Measurements from ENCODE around the gene NCS1. TPM values are rescaled to one million over a fixed set of nuclear protein-coding genes. Genes with fewer than 3 reads are reported as not detected.

NCS1 gene
- 100 to 1,000 TPM; 105 to 231 (median 127) TPM for total RNA-seq

GRCh38 chr9:130172161-130172857 is at the start of gene NCS1:
TSS of gene NCS1 (plus strand) at chr9:130172404. CDS start at chr9:130172664, 260 bp downstream.
- Histone ChIP-seq H3K9me3 (no peaks in the 10 kb centered on the region), H3K27ac (peak within 1 kb of the TSS; percentile 90 to 98 (median 97)), H3K27me3 (no peaks in the 10 kb centered on the region), H3K36me3 (no peaks in the 10 kb centered on the region), H3K4me3 (peak within 1 kb of the TSS; percentile 67 to 97), H3K4me1 (peaks cover 0 to 57% (median 26%) of the 10 kb centered on the region in 3 donors)
- no peak for TF ChIP-seq POLR2AphosphoS5 (IDR thresholded peaks at IDR 0.05)
- no peak for TF ChIP-seq EP300 (IDR thresholded peaks at IDR 0.05)
- no peak for TF ChIP-seq CTCF (IDR thresholded peaks at IDR 0.05)
- no peak for TF ChIP-seq POLR2A (IDR thresholded peaks at IDR 0.05)
- ATAC-seq: peak; percentile 85
- WGBS, 2 donors (ENCODE audit: low coverage in 1 of 2): no CpG with 5 or more reads among the region's 101 CpGs

GRCh38 chr9:130122456-130122855 is 49.7 kb upstream of the NCS1 start:
- Histone ChIP-seq H3K27ac (no peak overlapping the region), H3K36me3 (peaks cover 0 to 86% of the 10 kb centered on the region in 2 donors), H3K9me3 (no peaks in the 10 kb centered on the region), H3K4me3 (no peak overlapping the region), H3K27me3 (no peaks in the 10 kb centered on the region), H3K4me1 (peaks cover 0 to 26% (median 17%) of the 10 kb centered on the region in 3 donors)
- no peak for ATAC-seq
- TF ChIP-seq POLR2A (IDR thresholded peaks at IDR 0.05) (no peak), POLR2AphosphoS5 (IDR thresholded peaks at IDR 0.05) (no peak), EP300 (IDR thresholded peaks at IDR 0.05) (no peak), CTCF (IDR thresholded peaks at IDR 0.05) (no peak)
- WGBS, 2 donors (ENCODE audit: low coverage in 1 of 2): 87 to 100% methylated on average over 1 to 5 of the region's 7 CpGs

GRCh38 chr9:130124085-130124860 is 47.9 kb upstream of the NCS1 start:
- Histone ChIP-seq H3K9me3 (no peaks in the 10 kb centered on the region), H3K27me3 (no peaks in the 10 kb centered on the region), H3K27ac (no peak overlapping the region), H3K4me1 (peaks cover 0 to 24% (median 9%) of the 10 kb centered on the region in 3 donors), H3K4me3 (no peak overlapping the region), H3K36me3 (peaks cover 0 to 93% of the 10 kb centered on the region in 2 donors)
- 72% methylated on average over 6 of the region's 7 CpGs; no CpG with 5 or more reads in 1 of the 2 donors for WGBS, 2 donors (ENCODE audit: low coverage in 1 of 2)
- no peak for TF ChIP-seq EP300 (IDR thresholded peaks at IDR 0.05)
- no peak for TF ChIP-seq CTCF (IDR thresholded peaks at IDR 0.05)
- TF ChIP-seq POLR2A (IDR thresholded peaks at IDR 0.05): no peak
- no peak for TF ChIP-seq POLR2AphosphoS5 (IDR thresholded peaks at IDR 0.05)
- no peak for ATAC-seq

- H3K27ac ChIP-seq: no peak overlapping the region
- H3K36me3 ChIP-seq: peaks cover 0 to 95% of the 10 kb centered on the region in 2 donors
- H3K9me3 ChIP-seq: no peaks in the 10 kb centered on the region
- peaks cover 0 to 21% (median 11%) of the 10 kb centered on the region in 3 donors for H3K4me1 ChIP-seq
- H3K4me3 ChIP-seq: no peak overlapping the region
- no peak for ATAC-seq
- no peaks in the 10 kb centered on the region for H3K27me3 ChIP-seq
- TF ChIP-seq EP300 (IDR thresholded peaks at IDR 0.05): no peak
- TF ChIP-seq CTCF (IDR thresholded peaks at IDR 0.05): no peak
- 88 to 91% methylated on average over 3 to 4 of the region's 4 CpGs for WGBS, 2 donors (ENCODE audit: low coverage in 1 of 2)
Measured at GRCh38 chr9:130126721-130127433, 45.3 kb upstream of the NCS1 start.

All from gastroesophageal sphincter (tissue), 4 donors.